Measurements from ENCODE around the gene OR51M1.
A peak's percentile ranks its signal among the peaks of the same experiment; 100 is the strongest.

- TF ChIP-seq, protein P1, sequence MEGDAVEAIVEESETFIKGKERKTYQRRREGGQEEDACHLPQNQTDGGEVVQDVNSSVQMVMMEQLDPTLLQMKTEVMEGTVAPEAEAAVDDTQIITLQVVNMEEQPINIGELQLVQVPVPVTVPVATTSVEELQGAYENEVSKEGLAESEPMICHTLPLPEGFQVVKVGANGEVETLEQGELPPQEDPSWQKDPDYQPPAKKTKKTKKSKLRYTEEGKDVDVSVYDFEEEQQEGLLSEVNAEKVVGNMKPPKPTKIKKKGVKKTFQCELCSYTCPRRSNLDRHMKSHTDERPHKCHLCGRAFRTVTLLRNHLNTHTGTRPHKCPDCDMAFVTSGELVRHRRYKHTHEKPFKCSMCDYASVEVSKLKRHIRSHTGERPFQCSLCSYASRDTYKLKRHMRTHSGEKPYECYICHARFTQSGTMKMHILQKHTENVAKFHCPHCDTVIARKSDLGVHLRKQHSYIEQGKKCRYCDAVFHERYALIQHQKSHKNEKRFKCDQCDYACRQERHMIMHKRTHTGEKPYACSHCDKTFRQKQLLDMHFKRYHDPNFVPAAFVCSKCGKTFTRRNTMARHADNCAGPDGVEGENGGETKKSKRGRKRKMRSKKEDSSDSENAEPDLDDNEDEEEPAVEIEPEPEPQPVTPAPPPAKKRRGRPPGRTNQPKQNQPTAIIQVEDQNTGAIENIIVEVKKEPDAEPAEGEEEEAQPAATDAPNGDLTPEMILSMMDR (conservative IDR thresholded peaks at IDR 0.05 in 1 of 2, IDR thresholded peaks at IDR 0.05 in 1 of 2; ENCODE audit: low read depth in 1 of 2, low read length in 2 of 2): peak; percentile 91
- no peak for TF ChIP-seq EZH2 (IDR thresholded peaks at IDR 0.05; ENCODE audit: low read length, missing control alignments)
Measured at GRCh38 chr11:5380740-5381342, 2.8 kb upstream of the OR51M1 start.

All from fibroblast of lung (primary cell).